Coronary artery (tissue), 2 donors: Measurements from ENCODE around the gene CHMP6.
A peak's percentile ranks its signal among the peaks of the same experiment; 100 is the strongest.

Source experiments
- DNase-seq: peaks from one replicate; pipeline ENCODE4 v3.0.0-alpha.2; 2017; ENCODE audit warnings: low spot score
- H3K27ac ChIP-seq, 2 donors: fragments of 200-600 bp; sonication (generic); one replicate each; pipeline ENCODE4 v1.5.1; 2016 to 2019
- H3K4me3 ChIP-seq: fragments of 200-600 bp; sonication (generic); 2 replicates; pipeline ENCODE4 v1.5.1; 2016; ENCODE audit warnings: mild to moderate bottlenecking, moderate library complexity
- TF ChIP-seq, protein P1 (sequence below): fragments of 200-600 bp; sonication (generic); IDR thresholded peaks from one replicate; pipeline ENCODE4 v1.5.1; 2019; ENCODE audit warnings: antibody characterized with exemption

CHMP6 gene

GRCh38 chr17:81048827-81049371 is 57.3 kb downstream of the CHMP6 start:
- Histone ChIP-seq H3K27ac (no peak overlapping the region), H3K4me3 (no peak overlapping the region)
- no peak for DNase-seq
- TF ChIP-seq, protein P1, sequence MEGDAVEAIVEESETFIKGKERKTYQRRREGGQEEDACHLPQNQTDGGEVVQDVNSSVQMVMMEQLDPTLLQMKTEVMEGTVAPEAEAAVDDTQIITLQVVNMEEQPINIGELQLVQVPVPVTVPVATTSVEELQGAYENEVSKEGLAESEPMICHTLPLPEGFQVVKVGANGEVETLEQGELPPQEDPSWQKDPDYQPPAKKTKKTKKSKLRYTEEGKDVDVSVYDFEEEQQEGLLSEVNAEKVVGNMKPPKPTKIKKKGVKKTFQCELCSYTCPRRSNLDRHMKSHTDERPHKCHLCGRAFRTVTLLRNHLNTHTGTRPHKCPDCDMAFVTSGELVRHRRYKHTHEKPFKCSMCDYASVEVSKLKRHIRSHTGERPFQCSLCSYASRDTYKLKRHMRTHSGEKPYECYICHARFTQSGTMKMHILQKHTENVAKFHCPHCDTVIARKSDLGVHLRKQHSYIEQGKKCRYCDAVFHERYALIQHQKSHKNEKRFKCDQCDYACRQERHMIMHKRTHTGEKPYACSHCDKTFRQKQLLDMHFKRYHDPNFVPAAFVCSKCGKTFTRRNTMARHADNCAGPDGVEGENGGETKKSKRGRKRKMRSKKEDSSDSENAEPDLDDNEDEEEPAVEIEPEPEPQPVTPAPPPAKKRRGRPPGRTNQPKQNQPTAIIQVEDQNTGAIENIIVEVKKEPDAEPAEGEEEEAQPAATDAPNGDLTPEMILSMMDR, result no peak

DNA sequence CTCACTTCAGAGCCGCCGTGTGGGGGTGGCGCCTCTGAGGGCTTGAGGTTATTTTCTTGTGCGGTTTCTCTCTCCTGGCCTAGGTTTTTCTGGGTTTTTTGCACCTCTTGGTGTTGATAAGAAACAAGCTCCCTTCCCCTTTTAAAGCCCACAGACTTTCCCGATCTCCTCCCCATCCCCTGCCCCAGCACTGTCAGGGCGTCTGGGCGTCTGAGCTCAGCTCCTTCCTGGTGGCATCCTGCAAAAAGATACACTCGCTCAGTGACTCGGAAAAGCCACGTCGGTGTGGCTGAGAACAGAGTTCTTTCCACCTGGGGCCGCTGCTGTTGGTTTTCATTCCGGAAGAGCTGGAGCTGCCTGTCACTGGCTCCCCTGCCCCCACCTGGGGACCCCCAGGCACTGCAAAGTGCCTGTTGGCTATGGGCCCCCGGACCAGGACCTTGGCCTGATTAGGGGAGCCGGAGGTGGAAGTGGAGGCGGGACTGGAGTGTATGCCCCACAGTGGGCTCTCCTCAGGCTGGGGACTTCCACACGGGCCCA is 57.8 kb downstream of the CHMP6 start:
- TF ChIP-seq, protein P1, result no peak
- H3K4me3 ChIP-seq, result peak overlapping the region; percentile 55
- no peak for DNase-seq
- H3K27ac ChIP-seq, result peak overlapping the region in 1 of 2 donors; percentile 76
